Esophagus squamous epithelium (tissue), 4 donors: ENCODE data around the gene CFAP97.

ENCODE experiments used
- CTCF ChIP-seq, 6 experiments: fragments of 450-650 bp in 4 of 6; fragments of 200-600 bp in 2 of 6; sonication (generic) in 2 of 6; IDR thresholded peaks; one replicate each; pipeline ENCODE4 v1.5.1; 2016 to 2019; ENCODE audit warnings: antibody characterized with exemption in 6 of 6, mild to moderate bottlenecking in 4 of 6, moderate library complexity in 4 of 6
- POLR2A ChIP-seq, 4 donors: fragments of 450-650 bp; IDR thresholded peaks; one replicate each; pipeline ENCODE4 v1.6.1; 2017; ENCODE audit warnings: antibody characterized with exemption in 4 of 4, mild to moderate bottlenecking in 4 of 4, moderate library complexity in 3 of 4

- no peak for TF ChIP-seq CTCF (IDR thresholded peaks at IDR 0.05)
- TF ChIP-seq POLR2A (IDR thresholded peaks at IDR 0.05) = no peak
Measured at GRCh38 chr4:185112104-185112503, 91.7 kb downstream of the CFAP97 start.
